SK-N-SH treated with all-trans-retinoic acid at 6 μM for 48 hours (cell line): ENCODE data around the gene PTX4.

Experiments used
- ATAC-seq: fragments of 200-7000 bp; cut with Tn5 transposase; 3 replicates; pipeline ENCODE4 v1.9.1; 2020; ENCODE audit warnings: mild to moderate bottlenecking, moderate library complexity
- ARNTL ChIP-seq: fragments of 450-650 bp; formaldehyde crosslinking; IDR thresholded peaks from 2 replicates; pipeline ENCODE4 v1.5.0; 2020; ENCODE audit warnings: low read depth, mild to moderate bottlenecking, moderate library complexity, borderline replicate concordance
- BACH2 ChIP-seq: fragments of 250-450 bp; sonication (Bioruptor Pico); IDR thresholded peaks from 2 replicates; pipeline ENCODE4 v1.9.0; 2021; ENCODE audit warnings: mild to moderate bottlenecking, borderline replicate concordance
- CSDC2 ChIP-seq: fragments of 250-450 bp; sonication (Bioruptor Pico); IDR thresholded peaks from 2 replicates; pipeline ENCODE4 v1.5.0; 2020; ENCODE audit warnings: mild to moderate bottlenecking, moderate library complexity
- ESRRG ChIP-seq: fragments of 250-450 bp; sonication (Bioruptor Pico); IDR thresholded peaks from 2 replicates; pipeline ENCODE4 v1.6.1; 2021; ENCODE audit warnings: mild to moderate bottlenecking
- GLIS3 ChIP-seq: fragments of 250-450 bp; sonication (Bioruptor Pico); IDR thresholded peaks from 2 replicates; pipeline ENCODE4 v1.5.0; 2020; ENCODE audit warnings: mild to moderate bottlenecking, moderate library complexity
- ISL1 ChIP-seq: fragments of 250-450 bp; sonication (Bioruptor Pico); IDR thresholded peaks from 2 replicates; pipeline ENCODE4 v2.1.2; 2022; ENCODE audit warnings: mild to moderate bottlenecking, moderate library complexity
- OSR1 ChIP-seq: fragments of 250-450 bp; sonication (Bioruptor Pico); IDR thresholded peaks from 2 replicates; pipeline ENCODE4 v1.8.0; 2022; ENCODE audit warnings: moderate library complexity, mild to moderate bottlenecking, inconsistent platforms
- PPARA ChIP-seq: fragments of 250-450 bp; sonication (Bioruptor Pico); IDR thresholded peaks from 2 replicates; pipeline ENCODE4 v1.5.0; 2020; ENCODE audit warnings: mild to moderate bottlenecking, borderline replicate concordance
- RARB ChIP-seq: fragments of 250-450 bp; sonication (Bioruptor Pico); IDR thresholded peaks from 2 replicates; pipeline ENCODE4 v1.8.0; 2021; ENCODE audit warnings: mild to moderate bottlenecking, moderate library complexity
- SNAI2 ChIP-seq: fragments of 250-450 bp; sonication (Bioruptor Pico); IDR thresholded peaks from 2 replicates; pipeline ENCODE4 v1.5.0; 2020; ENCODE audit warnings: mild to moderate bottlenecking, moderate library complexity
- TCF4 ChIP-seq: fragments of 250-450 bp; sonication (Bioruptor Pico); IDR thresholded peaks from 2 replicates; pipeline ENCODE4 v1.8.0; 2021; ENCODE audit warnings: mild to moderate bottlenecking, moderate library complexity, borderline replicate concordance
- TOX ChIP-seq: fragments of 250-450 bp; sonication (Bioruptor Pico); IDR thresholded peaks from 2 replicates; pipeline ENCODE4 v1.8.0; 2021; ENCODE audit warnings: mild to moderate bottlenecking, moderate library complexity, borderline replicate concordance
- ZC3H10 ChIP-seq: fragments of 250-450 bp; sonication (Bioruptor Pico); IDR thresholded peaks from 2 replicates; pipeline ENCODE4 v1.5.1; 2021; ENCODE audit warnings: mild to moderate bottlenecking, moderate library complexity
- ZFP3 ChIP-seq: fragments of 250-450 bp; sonication (Bioruptor Pico); IDR thresholded peaks from 2 replicates; pipeline ENCODE4 v1.5.0; 2020; ENCODE audit warnings: mild to moderate bottlenecking, moderate library complexity
- ZFP30 ChIP-seq: fragments of 450-650 bp; formaldehyde crosslinking; IDR thresholded peaks from 2 replicates; pipeline ENCODE4 v1.5.0; 2022; ENCODE audit warnings: mild to moderate bottlenecking, moderate library complexity
- ZNF565 ChIP-seq: fragments of 450-650 bp; formaldehyde crosslinking; conservative IDR thresholded peaks from 2 replicates; pipeline ENCODE4 v1.5.0; 2020; ENCODE audit warnings: low read depth, mild to moderate bottlenecking, moderate library complexity
- ZNF70 ChIP-seq: fragments of 450-650 bp; formaldehyde crosslinking; IDR thresholded peaks from 2 replicates; pipeline ENCODE4 v1.5.0; 2020; ENCODE audit warnings: mild to moderate bottlenecking, moderate library complexity
- ZNF8 ChIP-seq: fragments of 450-650 bp; formaldehyde crosslinking; IDR thresholded peaks from 2 replicates; pipeline ENCODE4 v1.5.0; 2020; ENCODE audit warnings: mild to moderate bottlenecking, moderate library complexity
- TF ChIP-seq, protein P1 (sequence below): fragments of 250-450 bp; sonication (Bioruptor Pico); IDR thresholded peaks from 2 replicates; pipeline ENCODE4 v1.8.0; 2021; ENCODE audit warnings: low read depth, mild to moderate bottlenecking, moderate library complexity, borderline replicate concordance
- TF ChIP-seq, protein P2 (sequence below): fragments of 250-450 bp; sonication (Bioruptor Pico); IDR thresholded peaks from 2 replicates; pipeline ENCODE4 v1.5.1; 2021; ENCODE audit warnings: mild to moderate bottlenecking, moderate library complexity
- TF ChIP-seq, protein P3 (sequence below): fragments of 250-450 bp; sonication (Bioruptor Pico); IDR thresholded peaks from 2 replicates; pipeline ENCODE4 v1.5.0; 2020; ENCODE audit warnings: mild to moderate bottlenecking, moderate library complexity
- TF ChIP-seq, protein P4 (sequence below): fragments of 250-450 bp; sonication (Bioruptor Pico); IDR thresholded peaks from 2 replicates; pipeline ENCODE4 v1.8.0; 2020; ENCODE audit warnings: mild to moderate bottlenecking, moderate library complexity, borderline replicate concordance
- TF ChIP-seq, protein P5 (sequence below): fragments of 250-450 bp; sonication (Bioruptor Pico); IDR thresholded peaks from 2 replicates; pipeline ENCODE4 v1.5.1; 2020; ENCODE audit warnings: low read depth, mild to moderate bottlenecking, moderate library complexity

PTX4 gene

DNA sequence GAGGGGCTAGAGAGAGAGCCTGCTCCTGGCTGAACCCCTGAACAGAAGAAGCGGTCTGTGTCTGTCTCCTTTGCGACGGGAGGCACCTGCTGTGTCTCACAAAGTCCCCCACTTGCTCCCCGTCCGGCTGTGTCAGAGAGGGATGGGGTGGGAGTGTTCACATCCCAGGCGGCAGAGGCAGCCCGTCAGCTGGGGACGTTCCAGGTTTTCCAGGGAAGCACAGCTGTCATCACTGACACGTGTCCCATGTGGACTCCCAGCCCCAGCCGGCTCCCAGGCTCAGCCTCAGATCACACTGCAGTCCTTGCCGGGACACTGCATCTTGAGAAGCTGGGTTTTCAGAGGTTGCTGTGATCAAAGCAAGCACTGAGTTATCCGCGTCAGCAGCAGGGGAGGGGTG, 6.0 kb upstream of the PTX4 start:
- no peak for ATAC-seq
- TF ChIP-seq ZNF565 (CRISPR knock-in tag) (no peak), BACH2 (CRISPR knock-in tag) (no peak), ZFP30 (CRISPR knock-in tag) (no peak), ZNF70 (CRISPR knock-in tag) (no peak), PPARA (CRISPR knock-in tag) (no peak), OSR1 (CRISPR knock-in tag) (no peak), ZFP3 (CRISPR knock-in tag) (no peak), SNAI2 (no peak), ESRRG (CRISPR knock-in tag) (no peak), ARNTL (CRISPR knock-in tag) (no peak), ZC3H10 (CRISPR knock-in tag) (no peak), TCF4 (no peak), TOX (no peak)
- TF ChIP-seq, protein P1, sequence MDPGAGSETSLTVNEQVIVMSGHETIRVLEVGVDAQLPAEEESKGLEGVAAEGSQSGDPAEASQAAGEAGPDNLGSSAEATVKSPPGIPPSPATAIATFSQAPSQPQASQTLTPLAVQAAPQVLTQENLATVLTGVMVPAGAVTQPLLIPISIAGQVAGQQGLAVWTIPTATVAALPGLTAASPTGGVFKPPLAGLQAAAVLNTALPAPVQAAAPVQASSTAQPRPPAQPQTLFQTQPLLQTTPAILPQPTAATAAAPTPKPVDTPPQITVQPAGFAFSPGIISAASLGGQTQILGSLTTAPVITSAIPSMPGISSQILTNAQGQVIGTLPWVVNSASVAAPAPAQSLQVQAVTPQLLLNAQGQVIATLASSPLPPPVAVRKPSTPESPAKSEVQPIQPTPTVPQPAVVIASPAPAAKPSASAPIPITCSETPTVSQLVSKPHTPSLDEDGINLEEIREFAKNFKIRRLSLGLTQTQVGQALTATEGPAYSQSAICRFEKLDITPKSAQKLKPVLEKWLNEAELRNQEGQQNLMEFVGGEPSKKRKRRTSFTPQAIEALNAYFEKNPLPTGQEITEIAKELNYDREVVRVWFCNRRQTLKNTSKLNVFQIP (CRISPR knock-in tag), result no peak
- TF ChIP-seq, protein P2, sequence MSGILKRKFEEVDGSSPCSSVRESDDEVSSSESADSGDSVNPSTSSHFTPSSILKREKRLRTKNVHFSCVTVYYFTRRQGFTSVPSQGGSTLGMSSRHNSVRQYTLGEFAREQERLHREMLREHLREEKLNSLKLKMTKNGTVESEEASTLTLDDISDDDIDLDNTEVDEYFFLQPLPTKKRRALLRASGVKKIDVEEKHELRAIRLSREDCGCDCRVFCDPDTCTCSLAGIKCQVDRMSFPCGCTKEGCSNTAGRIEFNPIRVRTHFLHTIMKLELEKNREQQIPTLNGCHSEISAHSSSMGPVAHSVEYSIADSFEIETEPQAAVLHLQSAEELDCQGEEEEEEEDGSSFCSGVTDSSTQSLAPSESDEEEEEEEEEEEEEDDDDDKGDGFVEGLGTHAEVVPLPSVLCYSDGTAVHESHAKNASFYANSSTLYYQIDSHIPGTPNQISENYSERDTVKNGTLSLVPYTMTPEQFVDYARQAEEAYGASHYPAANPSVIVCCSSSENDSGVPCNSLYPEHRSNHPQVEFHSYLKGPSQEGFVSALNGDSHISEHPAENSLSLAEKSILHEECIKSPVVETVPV (CRISPR knock-in tag), result no peak
- TF ChIP-seq, protein P3, sequence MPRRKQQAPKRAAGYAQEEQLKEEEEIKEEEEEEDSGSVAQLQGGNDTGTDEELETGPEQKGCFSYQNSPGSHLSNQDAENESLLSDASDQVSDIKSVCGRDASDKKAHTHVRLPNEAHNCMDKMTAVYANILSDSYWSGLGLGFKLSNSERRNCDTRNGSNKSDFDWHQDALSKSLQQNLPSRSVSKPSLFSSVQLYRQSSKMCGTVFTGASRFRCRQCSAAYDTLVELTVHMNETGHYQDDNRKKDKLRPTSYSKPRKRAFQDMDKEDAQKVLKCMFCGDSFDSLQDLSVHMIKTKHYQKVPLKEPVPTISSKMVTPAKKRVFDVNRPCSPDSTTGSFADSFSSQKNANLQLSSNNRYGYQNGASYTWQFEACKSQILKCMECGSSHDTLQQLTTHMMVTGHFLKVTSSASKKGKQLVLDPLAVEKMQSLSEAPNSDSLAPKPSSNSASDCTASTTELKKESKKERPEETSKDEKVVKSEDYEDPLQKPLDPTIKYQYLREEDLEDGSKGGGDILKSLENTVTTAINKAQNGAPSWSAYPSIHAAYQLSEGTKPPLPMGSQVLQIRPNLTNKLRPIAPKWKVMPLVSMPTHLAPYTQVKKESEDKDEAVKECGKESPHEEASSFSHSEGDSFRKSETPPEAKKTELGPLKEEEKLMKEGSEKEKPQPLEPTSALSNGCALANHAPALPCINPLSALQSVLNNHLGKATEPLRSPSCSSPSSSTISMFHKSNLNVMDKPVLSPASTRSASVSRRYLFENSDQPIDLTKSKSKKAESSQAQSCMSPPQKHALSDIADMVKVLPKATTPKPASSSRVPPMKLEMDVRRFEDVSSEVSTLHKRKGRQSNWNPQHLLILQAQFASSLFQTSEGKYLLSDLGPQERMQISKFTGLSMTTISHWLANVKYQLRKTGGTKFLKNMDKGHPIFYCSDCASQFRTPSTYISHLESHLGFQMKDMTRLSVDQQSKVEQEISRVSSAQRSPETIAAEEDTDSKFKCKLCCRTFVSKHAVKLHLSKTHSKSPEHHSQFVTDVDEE (CRISPR knock-in tag), result no peak
- TF ChIP-seq, protein P4, sequence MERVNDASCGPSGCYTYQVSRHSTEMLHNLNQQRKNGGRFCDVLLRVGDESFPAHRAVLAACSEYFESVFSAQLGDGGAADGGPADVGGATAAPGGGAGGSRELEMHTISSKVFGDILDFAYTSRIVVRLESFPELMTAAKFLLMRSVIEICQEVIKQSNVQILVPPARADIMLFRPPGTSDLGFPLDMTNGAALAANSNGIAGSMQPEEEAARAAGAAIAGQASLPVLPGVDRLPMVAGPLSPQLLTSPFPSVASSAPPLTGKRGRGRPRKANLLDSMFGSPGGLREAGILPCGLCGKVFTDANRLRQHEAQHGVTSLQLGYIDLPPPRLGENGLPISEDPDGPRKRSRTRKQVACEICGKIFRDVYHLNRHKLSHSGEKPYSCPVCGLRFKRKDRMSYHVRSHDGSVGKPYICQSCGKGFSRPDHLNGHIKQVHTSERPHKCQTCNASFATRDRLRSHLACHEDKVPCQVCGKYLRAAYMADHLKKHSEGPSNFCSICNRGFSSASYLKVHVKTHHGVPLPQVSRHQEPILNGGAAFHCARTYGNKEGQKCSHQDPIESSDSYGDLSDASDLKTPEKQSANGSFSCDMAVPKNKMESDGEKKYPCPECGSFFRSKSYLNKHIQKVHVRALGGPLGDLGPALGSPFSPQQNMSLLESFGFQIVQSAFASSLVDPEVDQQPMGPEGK (CRISPR knock-in tag), result no peak
- TF ChIP-seq, protein P5, sequence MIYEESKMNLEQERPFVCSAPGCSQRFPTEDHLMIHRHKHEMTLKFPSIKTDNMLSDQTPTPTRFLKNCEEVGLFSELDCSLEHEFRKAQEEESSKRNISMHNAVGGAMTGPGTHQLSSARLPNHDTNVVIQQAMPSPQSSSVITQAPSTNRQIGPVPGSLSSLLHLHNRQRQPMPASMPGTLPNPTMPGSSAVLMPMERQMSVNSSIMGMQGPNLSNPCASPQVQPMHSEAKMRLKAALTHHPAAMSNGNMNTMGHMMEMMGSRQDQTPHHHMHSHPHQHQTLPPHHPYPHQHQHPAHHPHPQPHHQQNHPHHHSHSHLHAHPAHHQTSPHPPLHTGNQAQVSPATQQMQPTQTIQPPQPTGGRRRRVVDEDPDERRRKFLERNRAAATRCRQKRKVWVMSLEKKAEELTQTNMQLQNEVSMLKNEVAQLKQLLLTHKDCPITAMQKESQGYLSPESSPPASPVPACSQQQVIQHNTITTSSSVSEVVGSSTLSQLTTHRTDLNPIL (CRISPR knock-in tag), result no peak

DNA sequence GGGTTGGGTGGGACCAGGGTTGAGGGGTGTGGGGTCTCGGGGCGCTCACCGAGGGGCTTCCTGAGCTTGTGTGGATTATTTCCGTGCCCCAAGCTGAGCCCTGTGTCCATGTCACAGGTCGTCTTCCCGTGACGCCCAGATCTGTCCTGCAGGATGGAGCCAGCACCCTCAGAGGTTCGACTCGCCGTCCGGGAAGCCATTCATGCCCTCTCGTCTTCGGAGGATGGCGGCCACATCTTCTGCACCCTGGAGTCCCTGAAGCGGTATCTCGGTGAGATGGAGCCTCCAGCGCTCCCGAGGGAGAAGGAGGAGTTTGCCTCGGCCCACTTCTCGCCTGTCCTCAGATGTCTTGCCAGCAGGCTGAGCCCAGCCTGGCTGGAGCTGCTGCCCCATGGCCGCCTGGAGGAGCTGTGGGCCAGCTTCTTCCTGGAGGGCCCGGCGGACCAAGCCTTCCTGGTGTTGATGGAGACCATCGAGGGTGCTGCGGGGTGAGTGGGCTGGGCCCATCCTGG, 5.4 kb upstream of the PTX4 start:
- peak; percentile 89 for ATAC-seq
- TF ChIP-seq, protein P5 (CRISPR knock-in tag), result no peak
- TF ChIP-seq OSR1 (CRISPR knock-in tag) (no peak), PPARA (CRISPR knock-in tag) (no peak), SNAI2 (no peak), GLIS3 (CRISPR knock-in tag) (no peak), ISL1 (CRISPR knock-in tag) (no peak), TOX (no peak), ZNF70 (CRISPR knock-in tag) (no peak), CSDC2 (CRISPR knock-in tag) (no peak), ZNF565 (CRISPR knock-in tag) (no peak), ZFP3 (CRISPR knock-in tag) (no peak), ZNF8 (CRISPR knock-in tag) (no peak), RARB (CRISPR knock-in tag) (no peak), ZC3H10 (CRISPR knock-in tag) (no peak)
- TF ChIP-seq, protein P1 (CRISPR knock-in tag), result no peak
- TF ChIP-seq, protein P2 (CRISPR knock-in tag), result no peak
